SK-N-MC (cell line): ENCODE measurements around the gene GMPR.

Experiments used
- DNase-seq: peaks from one replicate; pipeline ENCODE4 v3.0.0-alpha.2; 2011; ENCODE audit warnings: low read depth, low spot score
- H3K27ac ChIP-seq: fragments of 200-600 bp; sonication (generic); 2 replicates; pipeline ENCODE4 v1.5.1; 2016; ENCODE audit warnings: mixed run types
- H3K36me3 ChIP-seq: fragments of 200-600 bp; sonication (generic); 2 replicates; pipeline ENCODE4 v1.6.1; 2017; ENCODE audit warnings: antibody characterized with exemption, low read length, mixed read lengths; ENCODE audit not compliant: insufficient read depth
- H3K4me3 ChIP-seq: fragments of 200-600 bp; sonication (generic); 2 replicates; pipeline ENCODE4 v1.5.1; 2016
- H3K9ac ChIP-seq: fragments of 200-600 bp; sonication (generic); 2 replicates; pipeline ENCODE4 v1.8.0; 2017; ENCODE audit warnings: mixed run types, mixed read lengths; ENCODE audit not compliant: insufficient read length
- H3K9me3 ChIP-seq: fragments of 200-600 bp; sonication (generic); 2 replicates; pipeline ENCODE4 v1.6.1; 2017; ENCODE audit warnings: low read depth, mild to moderate bottlenecking, antibody characterized with exemption, low read length, moderate library complexity, mixed read lengths
- EZH2 ChIP-seq: fragments of 200-600 bp; sonication (generic); IDR thresholded peaks from one replicate; pipeline ENCODE4 v1.6.1; 2017; ENCODE audit warnings: antibody characterized with exemption
- FOXP2 ChIP-seq: optimal IDR thresholded peaks from 2 replicates; pipeline ENCODE3; 2011; ENCODE audit warnings: mild to moderate bottlenecking, moderate library complexity; ENCODE audit not compliant: insufficient read depth; ENCODE audit errors: extremely low read length, control extremely low read depth
- POLR2AphosphoS5 ChIP-seq: IDR thresholded peaks from 2 replicates; pipeline ENCODE4 v1.6.1; 2012; ENCODE audit warnings: mild to moderate bottlenecking, low read depth, low read length, borderline replicate concordance

The GMPR gene

GRCh38 chr6:16331384-16332174 is 93.2 kb downstream of the GMPR start:
- no peaks in the 10 kb centered on the region for H3K9me3 ChIP-seq
- peak overlapping the region; percentile 2 for H3K9ac ChIP-seq
- DNase-seq: peak; percentile 78
- H3K4me3 ChIP-seq: peak overlapping the region; percentile 64
- H3K27ac ChIP-seq: peak overlapping the region; percentile 39
- H3K36me3 ChIP-seq: no peaks in the 10 kb centered on the region
- TF ChIP-seq EZH2: no peak
- TF ChIP-seq FOXP2: peak; percentile 22

DNA sequence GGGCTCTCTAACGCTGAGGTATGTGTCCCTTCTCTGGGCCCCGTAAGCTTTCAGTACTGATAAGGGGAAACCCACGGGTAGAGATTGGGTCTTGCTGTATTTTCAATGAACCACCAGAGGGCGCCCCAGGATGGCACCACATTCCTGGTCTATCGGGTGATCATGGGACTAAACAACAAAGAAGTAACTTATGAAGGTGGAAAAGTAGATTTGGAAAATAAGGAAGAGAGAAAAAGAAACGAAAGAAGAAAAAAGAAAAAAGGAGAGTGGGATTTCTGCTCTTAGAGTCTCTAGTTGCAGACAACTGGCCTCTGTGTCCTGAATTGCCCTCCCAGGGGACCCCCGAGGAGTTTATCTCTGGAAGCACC is 93.8 kb downstream of the GMPR start:
- DNase-seq: peak; percentile 81
- Histone ChIP-seq H3K9me3 (no peaks in the 10 kb centered on the region), H3K36me3 (no peaks in the 10 kb centered on the region), H3K27ac (peak overlapping the region; percentile 39), H3K4me3 (peak overlapping the region; percentile 64), H3K9ac (no peak overlapping the region)
- TF ChIP-seq EZH2 (no peak), FOXP2 (no peak), POLR2AphosphoS5 (no peak)

GRCh38 chr6:16333580-16333979 is 95.2 kb downstream of the GMPR start:
- Histone ChIP-seq H3K4me3 (no peak overlapping the region), H3K9ac (no peak overlapping the region), H3K9me3 (no peaks in the 10 kb centered on the region), H3K36me3 (no peaks in the 10 kb centered on the region), H3K27ac (no peak overlapping the region)
- TF ChIP-seq EZH2: no peak
- no peak for TF ChIP-seq POLR2AphosphoS5
- TF ChIP-seq FOXP2: no peak
- no peak for DNase-seq

DNA sequence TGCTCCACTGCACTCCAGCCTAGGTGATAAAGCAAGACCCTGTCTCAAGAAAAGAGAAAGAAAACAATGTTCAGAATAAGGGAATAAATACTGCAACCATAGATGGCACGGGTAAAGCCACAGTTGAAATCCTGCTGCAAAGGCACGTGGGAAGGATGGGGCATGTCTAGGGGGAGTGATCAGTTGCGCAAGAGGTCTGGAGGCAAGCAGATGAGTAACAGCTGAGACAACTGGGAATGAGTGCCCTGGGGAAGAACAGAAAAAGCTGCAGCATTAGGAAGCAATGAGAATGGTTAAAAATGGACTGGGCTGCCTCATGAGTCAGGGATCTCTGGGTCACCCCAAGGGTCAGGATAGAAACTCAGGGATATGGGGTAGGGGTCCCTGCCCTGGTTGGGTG is 96.3 kb downstream of the GMPR start:
- DNase-seq: peak; percentile 47
- H3K4me3 ChIP-seq: no peak overlapping the region
- H3K27ac ChIP-seq: no peak overlapping the region
- H3K9me3 ChIP-seq: no peaks in the 10 kb centered on the region
- TF ChIP-seq POLR2AphosphoS5: no peak
- no peak for TF ChIP-seq FOXP2
- no peak for TF ChIP-seq EZH2
- H3K9ac ChIP-seq: no peak overlapping the region
- H3K36me3 ChIP-seq: no peaks in the 10 kb centered on the region

- no peak for DNase-seq
- TF ChIP-seq FOXP2: no peak
- no peak for TF ChIP-seq EZH2
- TF ChIP-seq POLR2AphosphoS5: no peak
- no peak overlapping the region for H3K27ac ChIP-seq
- H3K9me3 ChIP-seq: no peaks in the 10 kb centered on the region
- H3K4me3 ChIP-seq: no peak overlapping the region
- H3K36me3 ChIP-seq: no peaks in the 10 kb centered on the region
- H3K9ac ChIP-seq: no peak overlapping the region
Observed at GRCh38 chr6:16335176-16335575, 96.8 kb downstream of the GMPR start.

DNA sequence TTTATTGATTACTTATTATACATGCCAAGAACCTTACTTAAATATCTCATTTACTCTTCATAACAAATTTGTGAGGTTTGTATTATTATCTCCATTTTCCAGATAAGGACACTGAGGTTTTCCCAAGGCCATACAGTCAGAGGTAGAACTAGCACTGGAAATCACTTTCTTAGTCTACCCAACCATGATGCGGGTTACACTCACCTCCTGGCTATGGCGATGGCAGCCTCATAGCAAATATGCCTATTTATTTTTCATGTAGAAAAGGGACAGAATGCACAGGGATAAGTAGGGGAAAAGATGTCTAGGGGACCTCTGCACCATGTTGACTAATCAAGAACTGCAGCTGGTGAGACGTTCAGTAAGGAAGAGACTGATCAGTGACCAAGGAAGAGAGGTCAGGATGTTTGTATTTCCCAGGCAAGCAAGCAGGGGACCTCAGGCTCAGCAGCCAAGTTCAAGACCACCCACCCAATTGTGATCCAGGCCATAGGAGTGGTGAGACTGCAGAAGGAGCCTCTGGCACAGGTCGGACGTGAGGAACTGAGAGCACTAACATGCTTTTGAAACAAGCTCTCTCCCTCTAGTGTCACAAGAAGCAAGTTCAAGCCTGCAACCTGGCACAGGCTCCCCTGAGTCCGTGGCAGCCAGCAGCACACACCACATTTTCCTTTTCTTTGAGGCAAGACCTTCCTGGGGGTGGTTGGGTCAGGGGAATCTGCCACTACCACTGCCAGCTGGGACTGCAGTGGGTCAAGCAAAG is 97.8 kb downstream of the GMPR start:
- DNase-seq: no peak
- no peak overlapping the region for H3K4me3 ChIP-seq
- no peak overlapping the region for H3K9ac ChIP-seq
- H3K9me3 ChIP-seq: no peaks in the 10 kb centered on the region
- TF ChIP-seq POLR2AphosphoS5: no peak
- TF ChIP-seq FOXP2: no peak
- TF ChIP-seq EZH2: no peak
- no peaks in the 10 kb centered on the region for H3K36me3 ChIP-seq
- no peak overlapping the region for H3K27ac ChIP-seq

DNA sequence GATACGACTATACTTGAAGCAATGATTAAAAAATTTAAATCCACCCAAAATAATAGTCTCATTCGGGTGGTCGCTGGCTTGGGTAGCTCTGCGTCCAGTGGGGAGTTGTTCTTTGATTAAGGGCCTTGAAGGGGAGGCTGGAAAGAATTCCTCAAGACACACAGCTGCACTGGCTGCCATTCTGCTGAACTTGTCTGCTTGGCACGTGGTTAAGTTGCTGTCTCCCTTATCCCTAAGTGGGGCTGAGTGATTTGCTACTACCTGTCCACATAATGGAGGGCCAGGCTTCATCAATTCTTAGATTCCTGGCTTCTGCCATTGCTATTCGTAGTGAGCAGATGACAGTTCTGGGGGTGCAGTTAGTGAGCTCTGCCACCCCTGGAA is 98.5 kb downstream of the GMPR start:
- DNase-seq: no peak
- H3K9ac ChIP-seq: no peak overlapping the region
- H3K4me3 ChIP-seq: no peak overlapping the region
- H3K9me3 ChIP-seq: no peaks in the 10 kb centered on the region
- H3K36me3 ChIP-seq: no peaks in the 10 kb centered on the region
- TF ChIP-seq POLR2AphosphoS5: no peak
- TF ChIP-seq FOXP2: no peak
- no peak for TF ChIP-seq EZH2
- H3K27ac ChIP-seq: no peak overlapping the region

- TF ChIP-seq POLR2AphosphoS5: no peak
- TF ChIP-seq EZH2: no peak
- no peak for TF ChIP-seq FOXP2
- Histone ChIP-seq H3K4me3 (no peak overlapping the region), H3K36me3 (no peaks in the 10 kb centered on the region), H3K9ac (no peak overlapping the region), H3K27ac (no peak overlapping the region), H3K9me3 (no peaks in the 10 kb centered on the region)
- DNase-seq: no peak
Observed at GRCh38 chr6:16337295-16337975, 99.0 kb downstream of the GMPR start.
